Measurements from ENCODE around the gene SCARB2.
A peak's percentile ranks its signal among the peaks of the same experiment; 100 is the strongest.

The SCARB2 gene

DNA sequence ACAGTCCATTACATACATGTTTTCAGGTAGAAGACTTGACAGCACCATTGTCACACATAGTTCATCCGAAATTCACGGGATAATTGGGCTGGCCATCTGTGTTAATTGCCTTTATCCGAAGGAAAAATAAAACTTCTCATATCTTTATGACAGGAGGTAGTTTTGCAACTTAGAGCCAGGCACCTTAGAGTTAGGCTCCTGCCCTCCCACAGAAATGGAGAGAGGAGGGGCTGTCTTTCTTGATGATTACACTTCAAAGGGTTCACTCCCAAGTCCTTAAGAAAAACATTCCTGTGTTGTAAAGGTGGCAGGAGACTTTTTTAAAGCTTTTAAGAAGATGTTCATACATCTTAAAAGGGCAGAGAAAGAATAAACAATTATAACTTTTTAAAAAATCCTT lies 10.5 kb upstream of the SCARB2 start:
- DNase-seq (ENCODE audit: low spot score), result no peak

DNA sequence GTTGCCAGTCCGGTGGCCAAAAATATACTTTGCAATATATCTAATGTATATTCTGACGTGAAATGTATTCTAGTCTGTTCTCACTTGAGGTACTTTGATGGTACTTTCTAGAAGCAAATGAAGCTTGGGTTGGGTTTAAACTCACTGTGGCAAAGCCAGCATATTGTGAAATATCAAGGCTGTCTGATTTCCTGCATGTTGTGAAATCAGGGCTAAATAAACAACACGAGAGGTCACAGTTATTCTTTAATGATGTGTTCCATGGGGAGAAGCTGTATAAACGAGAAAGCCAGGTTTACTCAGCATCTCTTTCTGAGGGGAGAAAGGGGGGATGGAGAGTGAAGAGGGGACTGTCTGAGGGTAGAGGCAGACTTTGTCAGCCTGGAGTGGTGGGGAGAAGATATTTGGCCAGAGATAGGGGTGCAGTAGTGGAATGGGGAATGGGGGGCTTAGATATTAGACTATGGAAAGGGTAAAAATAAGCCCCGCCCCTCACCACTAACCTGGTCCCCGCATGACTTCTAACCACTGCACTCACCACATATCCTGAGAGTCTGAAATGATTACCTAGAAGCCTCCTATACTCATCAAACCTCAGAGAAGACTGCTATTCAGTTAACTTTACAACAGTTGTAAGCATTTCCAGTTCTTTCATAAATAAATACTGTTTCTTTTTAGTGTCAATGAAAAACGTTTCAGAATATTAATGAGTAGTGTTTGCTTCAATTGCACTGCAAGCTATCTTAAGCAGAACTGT lies 5.9 kb upstream of the SCARB2 start:
- no peak for DNase-seq (ENCODE audit: low spot score)

DNA sequence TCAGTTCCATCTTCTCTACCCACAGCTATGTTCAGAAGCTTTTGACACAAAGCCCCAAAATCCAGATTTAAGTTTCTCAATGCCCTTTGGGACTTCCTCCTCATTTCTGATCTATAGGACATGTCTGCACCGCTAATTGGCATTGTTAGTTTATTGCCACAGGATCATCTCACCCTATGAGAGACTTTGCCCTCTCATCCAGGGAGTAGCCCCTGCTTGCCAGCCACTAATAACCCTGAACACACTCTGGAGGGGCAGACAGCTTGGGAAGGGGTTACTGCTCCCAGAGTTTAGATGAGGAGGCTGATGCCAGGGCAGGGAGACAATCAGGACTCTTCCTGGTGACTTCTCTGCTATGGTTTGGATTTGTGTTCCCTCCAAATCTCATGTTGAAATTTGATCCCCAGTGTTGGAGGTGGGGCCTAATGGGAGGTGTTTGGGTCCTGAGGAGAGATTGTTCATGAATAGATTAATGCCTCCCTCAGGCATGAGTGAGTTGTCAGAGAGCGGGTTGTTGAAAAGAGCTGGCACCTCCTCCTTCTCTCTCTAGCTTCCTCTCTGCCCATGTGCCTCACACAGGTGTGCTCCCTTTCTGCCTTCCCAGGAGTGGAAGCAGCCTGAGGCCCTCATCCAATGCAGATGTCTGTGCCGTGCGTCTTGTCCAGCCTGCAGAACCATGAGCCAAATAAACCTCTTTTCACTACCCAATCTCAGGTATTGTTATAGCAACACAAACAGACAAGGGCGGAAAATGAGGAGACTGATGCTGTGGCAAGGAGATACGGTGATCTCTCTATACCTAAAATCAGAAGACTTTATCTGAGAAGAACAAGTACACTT lies 3.6 kb upstream of the SCARB2 start:
- no peak for DNase-seq (ENCODE audit: low spot score)

DNA sequence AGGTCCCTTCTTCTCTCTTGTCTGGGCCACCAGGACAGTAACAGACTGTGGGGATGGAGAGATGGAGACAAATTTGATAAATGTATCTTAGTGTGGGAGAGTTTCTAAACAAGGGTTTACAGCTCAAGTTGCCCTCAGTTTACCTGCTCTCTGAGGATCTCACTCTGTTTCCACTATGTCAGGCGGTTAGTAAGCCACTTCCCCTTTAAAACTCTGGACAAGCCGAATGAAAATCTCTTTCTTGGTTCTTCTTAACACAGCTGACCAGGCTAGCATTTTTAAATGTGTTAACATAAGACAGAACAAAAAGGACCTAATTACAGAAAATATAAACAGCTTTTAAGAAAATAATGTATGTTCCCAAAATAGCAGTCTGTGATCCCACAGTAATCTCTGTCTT lies 2.9 kb upstream of the SCARB2 start:
- no peak for DNase-seq (ENCODE audit: low spot score)

DNA sequence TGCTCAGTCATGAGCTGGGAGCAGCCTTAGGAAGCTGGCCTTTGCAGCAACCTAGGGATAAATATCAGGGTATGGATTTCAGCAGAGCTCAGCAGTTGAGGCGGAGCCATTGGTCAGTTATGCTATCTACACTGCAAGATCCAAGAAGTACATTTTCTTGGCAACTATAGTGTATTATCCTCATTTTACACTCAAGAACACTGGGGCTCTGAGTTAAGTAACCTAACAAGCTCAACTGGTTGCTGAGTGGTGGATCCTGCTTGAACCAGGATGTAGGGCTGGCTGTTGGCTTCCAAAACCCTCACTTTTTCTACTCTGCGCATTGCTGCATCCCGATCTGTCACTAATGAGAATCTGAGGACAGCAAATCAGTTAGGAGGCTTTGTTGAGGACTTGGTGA lies 1.5 kb upstream of the SCARB2 start:
- DNase-seq (ENCODE audit: low spot score), result no peak

DNA sequence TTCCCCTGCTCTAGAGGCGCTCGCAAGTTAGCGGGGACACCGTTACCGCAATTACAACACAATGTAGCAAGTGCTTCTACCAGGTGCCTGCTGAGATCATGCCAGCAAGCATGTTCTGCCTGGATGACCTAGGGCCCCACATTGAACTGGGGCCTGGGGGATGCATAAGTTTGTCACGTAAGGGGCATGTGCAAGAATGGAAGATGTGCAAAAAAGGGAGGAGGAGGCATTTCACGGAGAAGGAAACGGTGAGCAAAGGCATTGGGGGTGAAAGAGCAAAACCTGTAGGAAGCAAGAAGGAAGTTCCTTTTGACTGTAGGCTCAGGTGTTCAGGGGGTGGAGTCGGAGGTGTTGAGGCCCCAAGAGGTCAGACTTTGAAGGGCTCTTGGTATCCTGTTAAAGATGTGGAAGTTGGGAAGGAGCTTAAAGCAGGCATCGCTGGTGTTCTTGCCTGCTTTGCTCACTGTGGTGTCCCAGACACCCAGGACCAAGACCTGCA lies 602 bp upstream of the SCARB2 start:
- no peak for DNase-seq (ENCODE audit: low spot score)

DNA sequence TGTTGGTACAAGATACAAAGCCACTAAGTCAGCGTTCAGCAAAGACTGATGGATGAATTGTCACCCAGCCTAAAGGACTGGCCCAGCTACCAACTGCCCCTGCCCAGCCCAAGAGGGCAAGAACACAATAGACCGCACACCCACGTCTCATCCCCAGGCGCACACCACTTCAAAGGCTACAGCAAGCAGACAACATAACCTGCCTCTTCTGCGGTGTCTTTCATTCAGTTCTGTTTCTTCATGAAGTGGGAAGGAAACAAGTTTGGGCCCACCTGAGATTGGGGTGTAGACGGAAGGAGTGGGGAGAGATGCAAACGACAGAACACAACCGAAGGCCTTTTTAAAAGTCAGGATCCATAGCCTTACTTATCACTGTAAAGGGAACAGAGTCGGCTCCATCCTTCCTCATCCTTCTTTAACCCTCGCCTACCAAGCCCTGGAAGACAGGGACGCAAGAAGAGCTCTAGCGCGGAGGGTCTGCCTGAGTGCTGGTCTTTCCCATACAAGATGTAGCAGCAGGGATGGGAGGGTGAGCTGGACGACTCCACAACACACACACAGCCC lies 691 bp downstream of the SCARB2 start:
- DNase-seq (ENCODE audit: low spot score), result peak; percentile 39

DNA sequence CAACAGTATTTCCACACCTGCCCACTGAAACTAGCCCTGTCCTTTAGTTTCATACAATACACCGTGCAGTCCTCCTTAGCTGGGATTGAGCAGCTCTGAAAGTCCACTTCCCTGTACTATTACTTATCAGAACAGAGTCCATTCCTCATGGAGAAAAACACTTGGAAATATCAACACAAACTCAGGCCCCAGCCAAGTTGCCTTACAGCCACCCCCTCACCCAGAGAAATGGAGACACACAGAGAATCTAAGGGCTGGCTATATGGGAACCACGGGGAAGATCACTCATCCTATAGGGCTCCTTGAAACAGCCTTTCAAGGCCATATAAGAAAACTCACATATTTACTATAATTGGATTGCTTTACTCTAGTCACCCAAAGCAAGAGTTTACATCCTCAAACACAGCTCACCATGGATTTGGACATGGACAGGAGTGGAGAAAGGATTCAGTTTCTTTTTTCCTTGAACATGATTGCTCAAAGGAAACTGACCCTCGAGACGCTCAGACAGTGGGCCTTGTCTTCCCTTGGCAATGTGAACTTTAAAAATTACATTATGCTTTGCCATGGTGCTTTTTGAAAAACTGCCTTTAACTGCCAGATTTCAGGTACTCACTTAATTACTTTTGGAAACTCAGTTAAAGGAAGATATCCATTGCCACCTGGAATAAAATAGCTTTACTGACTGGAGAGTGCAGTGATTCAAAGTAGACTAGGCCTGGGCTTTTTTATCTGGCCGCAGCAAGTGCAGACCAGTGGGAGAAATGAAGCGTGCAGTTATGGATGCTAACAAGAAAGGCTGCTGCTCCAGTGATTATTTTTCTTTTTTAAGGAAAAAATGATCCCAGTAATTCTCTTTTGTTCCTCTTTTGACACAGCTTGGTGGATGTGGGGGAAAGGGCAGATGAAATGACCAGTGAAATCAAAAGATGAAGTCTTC lies 1.6 kb downstream of the SCARB2 start:
- DNase-seq (ENCODE audit: low spot score), result no peak

DNA sequence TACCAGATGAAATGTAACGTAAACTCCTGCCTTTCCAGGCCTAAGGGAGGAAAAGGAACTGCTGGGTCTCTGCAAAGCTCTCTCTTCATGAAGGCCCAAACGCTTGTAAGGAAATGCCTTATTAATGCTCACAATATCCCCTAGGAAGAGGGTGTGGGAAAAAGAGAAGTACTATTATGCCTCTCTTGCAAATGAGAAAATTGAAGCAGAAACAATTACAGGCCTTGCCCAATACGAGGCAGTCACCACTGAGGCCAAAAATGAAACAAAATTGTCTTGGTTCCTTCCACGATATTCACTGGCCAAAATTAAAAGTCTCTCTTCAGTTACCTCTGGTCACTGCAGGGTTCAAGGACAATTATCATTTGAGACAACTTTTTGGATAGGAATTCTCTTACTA lies 3.2 kb downstream of the SCARB2 start:
- DNase-seq (ENCODE audit: low spot score), result no peak

DNA sequence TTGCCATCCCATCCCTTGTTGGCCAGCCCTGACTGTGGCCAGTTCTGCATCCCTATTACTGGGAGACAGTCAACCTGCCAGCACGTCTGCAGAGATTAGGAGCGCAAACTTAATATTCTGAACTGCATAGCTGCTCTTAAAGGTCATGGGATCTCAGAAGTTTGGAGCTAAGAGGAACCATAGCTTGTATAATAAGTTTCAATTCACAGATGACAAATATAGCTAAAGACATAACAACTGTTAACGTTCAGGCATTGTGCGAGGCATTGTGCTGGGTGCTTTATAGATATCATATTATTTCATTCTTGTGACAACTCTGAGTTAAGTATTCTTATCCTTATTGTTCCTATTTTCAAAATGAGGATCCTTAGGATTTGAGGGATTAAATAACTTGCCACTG lies 3.7 kb downstream of the SCARB2 start:
- no peak for DNase-seq (ENCODE audit: low spot score)

DNA sequence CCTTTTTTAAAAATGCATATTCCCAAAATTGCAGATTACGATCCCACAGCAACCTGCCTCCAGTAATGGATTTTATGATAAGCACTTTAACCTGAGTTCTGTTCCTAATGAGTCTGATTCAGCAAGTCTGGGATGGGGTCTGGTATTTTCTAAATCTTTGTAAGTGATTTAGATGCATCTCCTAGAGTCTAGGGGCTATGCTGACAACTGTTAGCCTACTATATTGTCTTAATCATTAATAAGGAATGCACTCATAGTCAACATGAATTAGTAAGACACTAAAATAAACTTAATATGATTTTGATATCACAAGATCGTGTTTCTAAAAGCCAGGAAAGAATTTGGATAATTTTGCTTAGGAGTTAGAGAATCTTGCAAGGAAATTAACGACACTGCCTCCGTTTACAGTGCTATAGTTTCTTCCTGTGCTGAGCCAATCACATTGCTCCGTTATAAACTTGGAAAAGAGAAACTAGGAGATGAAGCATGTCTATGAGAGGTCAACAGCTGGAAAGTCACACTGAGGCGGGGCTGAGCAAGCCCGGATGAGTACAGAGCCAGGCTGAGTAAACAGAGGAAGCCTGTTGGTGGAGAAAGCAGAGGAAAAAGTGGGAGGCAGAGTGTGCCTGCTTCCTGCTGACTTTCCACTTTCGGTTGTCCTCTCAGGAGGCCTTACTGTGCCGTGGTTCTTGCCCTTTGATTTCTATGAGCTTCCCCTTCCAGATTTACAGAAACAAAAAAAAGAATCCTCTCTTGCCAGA lies 5.4 kb downstream of the SCARB2 start:
- DNase-seq (ENCODE audit: low spot score), result no peak

DNA sequence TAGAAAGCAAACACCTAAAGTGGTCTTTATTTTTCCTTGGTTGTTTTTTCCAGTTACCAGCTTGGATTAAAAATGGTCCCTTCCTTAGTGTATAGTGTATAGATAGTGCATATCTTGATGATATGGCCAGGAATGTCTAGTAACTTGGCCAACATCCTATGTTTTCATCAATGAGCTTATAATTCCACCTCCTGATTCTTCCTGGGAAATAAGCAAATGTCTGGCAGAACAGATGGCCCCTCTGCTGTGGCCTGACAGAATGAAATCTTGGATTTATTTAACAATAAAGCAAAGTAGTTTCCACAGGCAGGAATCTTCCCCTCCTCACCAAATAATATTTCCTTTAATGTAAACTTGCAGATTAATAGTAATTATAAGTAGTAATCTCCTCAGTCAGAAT lies 6.1 kb downstream of the SCARB2 start:
- DNase-seq (ENCODE audit: low spot score), result no peak

DNA sequence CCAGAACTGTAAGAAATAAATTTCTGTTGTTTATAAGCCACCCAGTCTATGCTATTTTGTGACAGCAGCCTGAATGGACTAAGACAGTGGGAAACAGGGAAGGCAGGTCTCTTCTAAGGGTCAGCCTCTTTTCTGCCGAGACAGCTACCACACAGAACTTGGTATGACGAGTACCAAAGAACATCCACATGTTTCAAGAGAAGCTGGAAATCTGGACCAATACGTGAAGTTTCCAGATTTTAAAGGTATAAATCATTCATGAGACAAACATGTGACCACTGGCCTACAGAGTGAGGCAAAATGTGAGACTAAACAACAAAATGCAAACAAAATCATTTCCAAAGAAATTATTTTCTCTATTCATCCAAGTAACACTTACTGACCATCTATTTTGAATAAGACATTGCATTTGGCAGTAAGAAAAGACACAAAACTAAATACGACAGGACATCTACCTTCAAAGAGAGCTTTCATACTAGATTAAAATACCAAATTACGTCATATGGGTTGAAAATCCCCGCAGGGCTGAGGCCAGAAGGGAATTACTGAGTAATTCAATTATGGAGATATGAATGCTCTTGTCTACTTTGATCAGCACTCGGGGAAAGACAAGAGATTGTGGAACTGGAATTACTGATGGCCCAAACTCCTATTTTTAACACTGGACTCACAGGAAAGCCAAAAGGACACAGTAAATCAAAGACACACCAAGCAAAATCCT lies 7.2 kb downstream of the SCARB2 start:
- no peak for DNase-seq (ENCODE audit: low spot score)

DNA sequence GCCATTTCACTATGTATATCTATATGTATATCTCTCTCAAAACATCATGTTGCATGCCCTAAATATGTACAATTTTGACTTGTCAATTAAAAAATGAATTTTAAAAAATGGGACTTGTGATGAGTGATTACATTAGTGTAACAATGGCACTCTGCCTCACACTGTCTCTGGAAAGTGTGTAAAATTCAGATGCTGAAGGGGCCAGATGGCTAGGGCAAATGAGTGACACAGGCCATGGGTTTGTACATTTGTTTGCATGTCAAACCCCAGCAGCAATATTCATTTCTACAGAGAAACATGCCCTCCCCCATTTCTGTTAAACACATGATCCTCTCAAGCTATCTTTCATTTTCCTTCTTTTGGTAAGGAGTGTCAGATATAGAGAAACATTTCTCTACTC lies 8.1 kb downstream of the SCARB2 start:
- DNase-seq (ENCODE audit: low spot score), result no peak

DNA sequence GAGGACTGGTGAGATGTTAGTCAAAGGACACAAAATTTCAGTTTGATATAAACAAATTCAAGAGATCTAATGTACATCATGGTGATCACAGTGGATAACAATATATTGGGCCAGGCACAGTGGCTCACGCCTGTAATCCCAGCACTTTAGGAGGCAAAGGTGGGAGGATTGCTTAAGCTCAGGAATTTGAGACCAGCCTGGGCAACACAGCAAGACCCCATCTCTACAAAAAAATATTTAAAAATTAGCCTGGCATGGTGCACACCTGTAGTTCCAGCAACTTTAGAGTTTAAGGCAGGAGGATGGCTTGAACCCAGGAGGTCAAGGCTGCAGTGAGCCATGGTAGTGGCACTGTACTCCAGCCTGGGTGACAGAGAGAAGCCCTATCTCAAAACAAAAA lies 8.7 kb downstream of the SCARB2 start:
- no peak for DNase-seq (ENCODE audit: low spot score)

DNA sequence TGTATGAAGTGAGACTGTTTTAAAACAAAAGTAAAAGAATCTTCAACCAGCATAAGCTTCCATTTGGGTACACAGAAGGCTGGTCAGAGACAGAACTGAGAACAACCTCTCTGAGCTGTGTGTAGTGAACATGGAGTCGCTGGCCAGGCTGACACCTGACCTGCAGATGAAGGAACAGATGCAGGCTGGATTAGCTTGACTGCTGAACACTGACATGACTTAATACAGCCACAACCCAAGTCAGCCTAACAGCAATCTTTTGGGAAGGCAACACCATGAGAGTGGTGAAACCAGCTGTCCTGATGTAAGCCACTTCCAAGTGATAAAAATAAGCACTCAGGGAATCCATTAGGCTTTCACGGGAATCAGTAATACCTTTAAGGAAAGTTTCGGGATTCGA lies 10.1 kb downstream of the SCARB2 start:
- no peak for DNase-seq (ENCODE audit: low spot score)

DNA sequence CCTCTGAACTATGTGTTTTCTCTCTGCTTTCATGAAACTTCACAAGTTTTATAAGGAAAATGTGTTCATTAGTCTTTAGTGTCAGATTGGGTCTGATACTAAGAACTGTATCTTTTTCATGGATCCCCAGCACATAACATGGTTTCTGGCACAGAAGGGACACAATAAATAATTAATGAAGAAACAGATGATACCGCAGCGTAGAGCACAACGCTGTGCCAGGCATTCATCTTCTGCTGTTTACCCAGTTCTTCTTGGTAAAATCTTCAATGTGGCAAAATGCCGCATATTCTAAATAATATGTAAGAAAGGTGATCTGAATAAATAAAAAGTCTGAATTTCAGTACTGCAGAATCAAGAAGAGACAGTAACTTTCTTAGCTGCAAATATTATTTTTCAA lies 12.3 kb downstream of the SCARB2 start:
- no peak for DNase-seq (ENCODE audit: low spot score)

DNA sequence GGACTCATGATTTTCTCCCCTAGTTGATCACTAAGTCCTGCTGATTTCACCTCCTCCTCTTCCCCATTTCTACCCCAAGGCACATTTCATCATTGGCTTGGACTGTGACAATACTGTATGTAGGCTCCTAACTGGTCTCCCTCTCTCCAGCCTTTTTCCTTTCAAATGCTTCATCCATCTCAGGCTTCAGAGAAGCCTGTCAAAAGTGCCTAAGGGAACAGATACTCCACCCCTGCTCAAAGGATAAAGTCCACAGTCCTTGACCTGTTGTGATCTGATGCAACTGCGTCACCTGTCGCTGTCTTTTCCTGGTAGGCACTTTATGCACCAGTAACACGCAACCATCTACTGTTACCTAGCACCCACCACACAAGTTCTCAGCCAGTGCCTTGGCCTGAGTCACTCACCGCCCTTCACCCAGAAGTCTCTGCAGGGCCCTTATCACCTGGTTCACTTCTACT lies 12.8 kb downstream of the SCARB2 start:
- DNase-seq (ENCODE audit: low spot score), result no peak

DNA sequence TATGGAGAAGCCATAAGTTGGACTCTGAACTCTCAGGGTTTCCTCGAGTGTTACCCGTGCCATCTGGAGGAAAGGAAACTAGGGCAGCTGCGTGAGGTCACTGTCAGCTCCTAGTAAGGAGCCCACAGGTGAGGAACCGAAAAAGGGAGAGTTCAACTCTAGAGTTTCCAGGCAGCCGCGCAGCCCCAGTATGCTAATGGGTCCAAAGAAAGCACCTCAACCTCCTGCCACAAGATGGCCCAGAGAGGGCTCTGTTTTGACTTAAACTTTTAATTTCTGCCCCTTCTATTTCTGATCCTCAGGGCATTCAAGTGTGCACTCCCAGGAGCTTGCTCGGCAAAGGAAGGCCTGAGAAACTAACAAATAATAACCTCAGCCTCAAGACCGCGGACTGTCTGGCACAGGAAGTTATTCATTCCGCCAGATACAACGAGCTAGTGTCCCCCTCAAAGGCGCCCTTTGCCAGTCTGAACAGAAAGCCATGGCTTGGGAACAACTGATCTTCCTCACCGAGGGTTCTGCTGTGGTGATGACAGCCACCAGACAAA lies 13.9 kb downstream of the SCARB2 start:
- no peak for DNase-seq (ENCODE audit: low spot score)

Measured in CD4-positive, alpha-beta T cell treated with Interleukin-15 for 4 hours (primary cell).